ENCODE measurements around the gene ATF7IP.

The ATF7IP gene

DNA sequence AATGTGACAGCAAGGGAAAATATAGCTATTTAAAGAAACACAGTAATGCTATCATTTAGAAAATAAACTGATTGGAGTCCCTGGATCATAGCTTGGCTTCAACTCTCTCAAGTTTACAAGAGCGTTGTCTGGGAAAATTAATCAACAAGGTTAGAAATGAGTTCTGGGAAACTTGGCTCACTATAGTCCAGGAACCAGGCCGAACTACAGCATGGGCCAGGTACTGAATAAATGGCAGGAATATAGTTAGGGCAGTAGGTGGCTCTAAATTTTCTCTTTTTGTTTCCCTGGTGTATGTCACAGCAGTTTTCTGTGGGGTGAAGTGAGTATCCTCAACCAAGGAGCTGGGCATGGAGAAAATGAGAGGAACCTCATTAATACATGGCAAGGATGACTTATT lies 129.8 kb downstream of the ATF7IP start:
- FAIRE-seq, result no peak

DNA sequence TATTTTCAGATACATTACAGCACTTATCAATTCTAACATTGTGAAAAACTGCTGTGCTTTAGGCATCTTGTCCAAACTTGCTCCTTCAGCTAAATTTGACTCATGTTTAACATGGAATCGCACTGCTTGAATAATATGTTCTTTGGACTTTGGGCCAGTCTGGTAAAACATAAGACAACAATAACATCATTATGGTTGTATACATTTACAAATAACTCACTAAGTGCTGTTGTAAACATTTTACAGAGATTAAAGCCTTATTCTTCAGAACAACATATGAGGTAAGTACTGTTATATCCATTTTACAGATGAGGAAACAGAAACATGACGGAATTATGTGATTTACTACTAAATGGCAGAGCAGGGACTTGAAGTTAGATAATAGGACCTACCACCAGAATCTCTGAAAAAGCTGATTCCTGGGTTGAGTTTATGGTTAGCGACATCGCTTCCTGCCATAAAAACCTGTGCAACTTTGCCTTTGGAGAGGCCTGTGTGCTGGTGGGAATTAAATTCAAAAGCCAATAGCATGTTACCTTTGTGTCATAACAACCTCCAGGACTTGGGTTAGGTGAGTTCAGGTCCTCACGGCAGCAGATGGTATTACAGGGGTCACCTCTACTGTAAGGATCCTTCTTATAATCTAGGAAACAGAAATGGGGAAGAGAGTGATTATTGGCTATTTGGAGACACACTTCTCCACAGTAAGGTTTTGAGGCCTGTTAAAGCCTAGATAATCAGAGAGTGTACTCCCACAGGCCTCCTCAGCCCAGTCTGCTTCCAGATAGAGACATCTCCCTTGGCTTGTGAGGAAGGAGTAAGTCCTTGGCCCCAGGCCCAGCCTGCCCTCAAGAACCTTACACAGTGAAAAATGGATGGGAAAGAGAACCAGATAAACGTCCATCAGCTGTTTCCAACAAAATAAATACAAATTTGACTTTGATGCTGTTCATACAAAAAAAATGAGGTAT lies 140.4 kb downstream of the ATF7IP start:
- no peak for FAIRE-seq

GRCh38 chr12:14510574-14510973 lies 145.1 kb downstream of the ATF7IP start:
- no peak for FAIRE-seq

- no peak for FAIRE-seq
These were observed 148.8 kb downstream of the ATF7IP start for GRCh38 chr12:14514154-14514842.

- no peak for FAIRE-seq
These were observed 149.5 kb downstream of the ATF7IP start for GRCh38 chr12:14514946-14515345.

DNA sequence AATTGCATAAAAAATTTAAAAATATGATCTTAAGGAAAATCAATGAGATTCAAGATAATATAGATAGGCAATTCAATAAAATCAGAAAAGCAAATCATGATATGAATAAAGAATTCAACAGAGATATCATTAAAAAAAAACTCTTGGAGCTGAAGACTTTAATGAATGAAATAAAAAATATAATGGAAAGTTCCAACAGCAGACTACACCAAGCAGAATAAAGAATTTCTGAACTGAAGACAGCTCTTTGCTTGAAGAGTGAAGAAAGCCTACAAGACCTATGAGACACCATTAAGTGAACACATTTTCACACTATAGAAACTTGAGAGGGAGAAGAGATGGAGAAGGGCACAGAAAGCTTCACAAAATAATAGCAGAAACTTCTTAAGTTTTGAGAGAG lies 156.3 kb downstream of the ATF7IP start:
- no peak for FAIRE-seq

- FAIRE-seq, result no peak
These were observed 160.5 kb downstream of the ATF7IP start for GRCh38 chr12:14525964-14526363.

DNA sequence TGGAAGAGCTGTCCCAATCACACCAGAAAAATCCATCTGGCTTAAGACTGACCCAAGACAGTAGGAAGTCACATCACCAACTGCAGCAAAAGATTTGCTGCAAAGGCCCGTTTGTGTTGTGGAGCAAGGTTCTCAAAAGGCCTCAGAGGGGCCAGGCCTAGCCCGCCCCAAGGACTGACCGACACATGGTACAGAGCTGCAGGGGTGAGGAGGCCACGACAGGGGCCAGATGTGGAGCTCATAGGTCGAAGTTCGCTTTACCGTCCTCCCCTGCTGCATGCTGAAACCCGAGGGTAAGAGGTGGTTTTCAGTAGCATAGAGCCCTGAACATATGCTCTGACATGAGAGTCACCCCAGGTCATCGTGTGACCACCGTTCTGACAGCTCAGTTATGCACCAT lies 166.7 kb downstream of the ATF7IP start:
- no peak for FAIRE-seq

GRCh38 chr12:14537088-14537487 lies 171.6 kb downstream of the ATF7IP start:
- FAIRE-seq, result no peak

DNA sequence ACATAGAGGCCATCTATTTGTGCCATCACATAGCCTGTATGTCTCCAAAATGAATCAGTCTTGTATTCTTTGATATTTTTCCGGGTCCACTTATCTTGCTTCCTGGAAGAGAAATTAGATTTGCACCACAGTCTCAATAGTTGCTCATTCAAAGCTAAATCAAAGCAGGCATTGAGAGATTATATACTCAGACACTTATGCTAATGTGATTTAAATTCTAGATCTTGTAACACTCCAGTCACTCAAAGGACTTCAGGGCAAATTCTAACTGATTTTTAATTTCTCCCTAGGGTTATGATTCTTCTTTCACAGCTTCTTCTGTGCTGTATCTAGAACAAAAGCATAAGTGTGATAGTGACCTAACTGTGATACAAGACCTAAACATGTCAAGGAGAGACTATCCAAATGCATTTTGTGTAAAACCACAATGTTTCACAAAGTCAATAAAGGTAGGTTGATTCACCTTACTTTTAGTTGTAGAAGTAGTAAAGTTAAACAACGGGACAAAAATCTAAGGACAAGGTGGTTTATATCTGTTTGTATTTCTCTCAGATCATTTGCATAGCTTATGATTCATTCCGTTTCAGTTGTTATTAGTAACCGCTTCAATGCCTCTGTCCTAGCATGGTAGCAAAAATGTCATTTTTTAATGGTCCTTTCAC lies 175.4 kb downstream of the ATF7IP start:
- FAIRE-seq, result no peak

GRCh38 chr12:14545144-14546124 lies 180.0 kb downstream of the ATF7IP start:
- FAIRE-seq, result no peak

DNA sequence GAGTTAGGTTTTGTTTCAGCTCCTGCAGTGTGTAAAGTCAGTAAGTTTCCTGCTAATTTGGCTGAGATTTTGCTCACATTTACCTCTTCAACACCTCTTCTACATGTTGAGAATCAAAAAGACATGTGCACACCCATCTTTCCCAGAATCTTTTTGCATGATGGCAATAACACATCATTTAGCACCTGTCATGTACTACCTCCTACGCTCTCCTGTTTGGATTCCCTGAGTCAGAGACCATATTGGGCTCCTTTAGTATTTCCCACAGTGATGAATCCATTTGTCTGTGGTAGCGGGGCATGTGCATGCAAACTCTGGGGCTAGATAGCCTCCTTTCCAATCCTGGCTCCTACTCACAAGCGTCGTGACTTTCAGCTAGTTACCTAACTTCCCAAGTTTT lies 182.1 kb downstream of the ATF7IP start:
- FAIRE-seq, result no peak

- FAIRE-seq, result no peak
These were observed 183.1 kb downstream of the ATF7IP start for GRCh38 chr12:14548609-14549008.

All from G401.6 (cell line).